ENCODE results near the gene GPR151. TPM values are rescaled to one million over a fixed set of nuclear protein-coding genes. Genes with fewer than 3 reads are reported as not detected.
A peak's percentile ranks its signal among the peaks of the same experiment; 100 is the strongest.

Gene GPR151
- total RNA-seq, 1 donor from 2014 or later = not detected

GRCh38 chr5:146540414-146540813 lies 24.4 kb upstream of the GPR151 start:
- ATAC-seq (no peak), DNase-seq (no peak)
- H3K36me3 ChIP-seq = no peaks in the 10 kb centered on the region
- no peaks in the 10 kb centered on the region for H3K9me3 ChIP-seq
- no peak overlapping the region for H3K27ac ChIP-seq
- no peak overlapping the region for H3K4me3 ChIP-seq
- H3K4me1 ChIP-seq = no peaks in the 10 kb centered on the region
- no peak for TF ChIP-seq CTCF (IDR thresholded peaks at IDR 0.05)
- intact Hi-C loops (cut with DNase I) = loop anchor here (5.0 kb wide), 1 partner anchor 427 kb away; no protein-coding TSS in a partner anchor
- no peaks in the 10 kb centered on the region for H3K27me3 ChIP-seq

GRCh38 chr5:146539973-146540372 lies 24.0 kb upstream of the GPR151 start:
- H3K36me3 ChIP-seq = no peaks in the 10 kb centered on the region
- no peak overlapping the region for H3K4me3 ChIP-seq
- H3K27ac ChIP-seq = no peak overlapping the region
- H3K9me3 ChIP-seq = no peaks in the 10 kb centered on the region
- intact Hi-C loops (cut with DNase I) = loop anchor here (5.0 kb wide), 1 partner anchor 427 kb away; no protein-coding TSS in a partner anchor
- no peak for TF ChIP-seq CTCF (IDR thresholded peaks at IDR 0.05)
- H3K27me3 ChIP-seq = no peaks in the 10 kb centered on the region
- H3K4me1 ChIP-seq = no peaks in the 10 kb centered on the region
- ATAC-seq = no peak
- no peak for DNase-seq

- Histone ChIP-seq H3K4me1 (no peaks in the 10 kb centered on the region), H3K27me3 (no peaks in the 10 kb centered on the region), H3K9me3 (no peaks in the 10 kb centered on the region), H3K4me3 (no peak overlapping the region), H3K36me3 (no peaks in the 10 kb centered on the region), H3K27ac (no peak overlapping the region)
- ATAC-seq = no peak
- no peak for DNase-seq
- no peak for TF ChIP-seq CTCF (IDR thresholded peaks at IDR 0.05)
- intact Hi-C loops (cut with DNase I) = no loop called here
Observed at GRCh38 chr5:146538432-146538831, 22.4 kb upstream of the GPR151 start.

GRCh38 chr5:146533882-146534281 lies 17.9 kb upstream of the GPR151 start:
- DNase-seq (no peak), ATAC-seq (no peak)
- H3K9me3 ChIP-seq = no peaks in the 10 kb centered on the region
- no peak overlapping the region for H3K4me3 ChIP-seq
- no peaks in the 10 kb centered on the region for H3K27me3 ChIP-seq
- no peak for TF ChIP-seq CTCF (IDR thresholded peaks at IDR 0.05)
- H3K27ac ChIP-seq = no peak overlapping the region
- intact Hi-C loops (cut with DNase I) = no loop called here
- no peaks in the 10 kb centered on the region for H3K4me1 ChIP-seq
- no peaks in the 10 kb centered on the region for H3K36me3 ChIP-seq

GRCh38 chr5:146533260-146533857 lies 17.4 kb upstream of the GPR151 start:
- intact Hi-C loops (cut with DNase I) = no loop called here
- no peaks in the 10 kb centered on the region for H3K9me3 ChIP-seq
- peak; percentile 81 for TF ChIP-seq CTCF (IDR thresholded peaks at IDR 0.05)
- no peaks in the 10 kb centered on the region for H3K36me3 ChIP-seq
- no peaks in the 10 kb centered on the region for H3K27me3 ChIP-seq
- no peak overlapping the region for H3K4me3 ChIP-seq
- H3K4me1 ChIP-seq = no peaks in the 10 kb centered on the region
- no peak overlapping the region for H3K27ac ChIP-seq
- ATAC-seq (peak; percentile 94), DNase-seq (peak; percentile 68)

GRCh38 chr5:146529984-146530383 lies 14.0 kb upstream of the GPR151 start:
- intact Hi-C loops (cut with DNase I) = no loop called here
- no peaks in the 10 kb centered on the region for H3K36me3 ChIP-seq
- no peak overlapping the region for H3K27ac ChIP-seq
- H3K9me3 ChIP-seq = no peaks in the 10 kb centered on the region
- DNase-seq = no peak
- no peak for TF ChIP-seq CTCF (IDR thresholded peaks at IDR 0.05)
- no peak for ATAC-seq
- no peaks in the 10 kb centered on the region for H3K27me3 ChIP-seq
- H3K4me3 ChIP-seq = no peak overlapping the region
- H3K4me1 ChIP-seq = no peaks in the 10 kb centered on the region
